Suppressor macrophage treated with lipopolysaccharide for 4 hours (primary cell): ENCODE results near the gene RPL27A.

Source experiments
- DNase-seq: peaks from one replicate; pipeline ENCODE4 v3.0.0-alpha.2; 2020

RPL27A gene

GRCh38 chr11:8723711-8724110 is 41.1 kb downstream of the RPL27A start:
- no peak for DNase-seq

DNA sequence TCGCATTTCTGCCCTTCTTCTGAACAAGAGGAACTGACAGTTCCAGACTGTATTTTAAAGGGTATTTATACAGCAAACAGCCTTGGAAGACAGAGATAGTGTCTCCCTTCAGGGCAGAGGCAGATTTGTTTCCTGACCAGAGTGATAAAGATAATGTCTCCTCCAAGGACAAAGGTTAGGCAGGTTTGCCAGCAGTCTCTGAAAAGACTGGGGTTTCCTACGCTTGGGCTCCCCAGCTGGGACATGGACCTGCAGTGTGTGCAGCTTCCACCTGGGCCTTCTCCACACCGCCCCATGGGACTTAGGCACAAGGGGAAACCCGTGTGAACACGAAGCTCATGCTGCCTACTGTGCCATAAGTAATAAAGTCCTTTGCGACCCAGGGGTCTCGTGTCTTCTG is 42.1 kb downstream of the RPL27A start:
- DNase-seq = no peak

- DNase-seq = no peak
Measured at GRCh38 chr11:8726395-8726794, 43.8 kb downstream of the RPL27A start.

GRCh38 chr11:8728563-8728962 is 46.0 kb downstream of the RPL27A start:
- no peak for DNase-seq

DNA sequence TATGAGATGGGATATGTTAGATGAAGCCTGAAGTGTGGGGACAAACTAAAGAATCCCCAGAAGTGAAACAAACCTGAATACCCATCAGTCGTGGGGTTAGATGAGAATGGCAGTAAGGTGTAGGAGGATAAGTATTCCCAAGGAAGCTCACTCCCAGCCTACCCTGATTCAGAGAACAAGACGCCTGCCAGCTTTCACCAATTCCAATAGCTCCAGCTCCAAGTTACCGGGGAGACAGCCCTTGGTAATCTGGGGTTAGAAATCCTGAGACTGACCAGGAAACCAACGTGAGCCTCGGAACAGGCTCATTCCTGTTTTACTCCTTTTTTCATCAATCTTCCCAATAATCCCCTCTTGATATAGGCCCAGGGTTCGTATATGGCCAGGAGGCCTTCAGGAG is 46.5 kb downstream of the RPL27A start:
- DNase-seq = no peak

- no peak for DNase-seq
Measured at GRCh38 chr11:8729837-8730696, 47.5 kb downstream of the RPL27A start.

GRCh38 chr11:8730697-8731020 is 48.1 kb downstream of the RPL27A start:
- DNase-seq = no peak

GRCh38 chr11:8731647-8732323 is 49.2 kb downstream of the RPL27A start:
- DNase-seq = no peak

GRCh38 chr11:8732324-8732670 is 49.7 kb downstream of the RPL27A start:
- DNase-seq = peak; percentile 64

- no peak for DNase-seq
Measured at GRCh38 chr11:8732748-8733241, 50.2 kb downstream of the RPL27A start.

DNA sequence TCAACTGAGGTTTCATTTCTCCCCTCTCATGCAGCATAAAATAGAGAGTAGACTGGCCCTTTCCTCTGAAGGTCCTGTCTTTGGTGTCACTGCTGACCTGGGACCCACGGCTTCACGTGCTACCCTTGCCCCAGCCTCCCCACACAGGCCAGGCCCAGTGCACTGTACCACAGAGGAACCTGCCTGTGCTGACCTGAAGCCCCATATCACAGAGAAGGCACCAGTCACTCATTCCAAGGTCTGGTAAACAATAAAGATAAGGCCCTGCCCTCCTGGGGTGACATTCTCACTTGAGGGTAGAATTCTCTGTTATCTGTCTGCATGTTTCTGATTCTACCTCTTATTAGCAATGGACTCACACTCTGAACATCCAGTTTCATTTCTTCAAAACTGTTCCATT is 51.3 kb downstream of the RPL27A start:
- no peak for DNase-seq

DNA sequence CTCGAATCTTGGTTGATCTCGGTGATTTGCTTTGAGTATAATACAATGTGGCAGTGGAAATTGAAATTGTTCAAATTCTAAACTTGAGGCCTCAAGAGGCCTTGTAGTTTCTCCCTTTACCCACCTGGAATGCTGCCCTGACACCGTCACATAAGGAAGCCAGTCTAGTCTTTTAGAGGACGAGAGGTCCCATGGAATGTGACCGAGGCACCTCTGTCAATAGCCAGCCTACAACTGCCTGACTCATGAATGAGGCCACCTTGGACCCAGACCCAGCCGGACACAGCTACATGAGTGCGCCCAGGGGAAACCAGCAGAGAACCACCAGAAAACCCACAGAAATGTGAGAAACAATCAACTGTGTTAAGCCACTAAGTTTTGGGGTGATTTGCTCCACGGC is 52.5 kb downstream of the RPL27A start:
- DNase-seq = no peak

DNA sequence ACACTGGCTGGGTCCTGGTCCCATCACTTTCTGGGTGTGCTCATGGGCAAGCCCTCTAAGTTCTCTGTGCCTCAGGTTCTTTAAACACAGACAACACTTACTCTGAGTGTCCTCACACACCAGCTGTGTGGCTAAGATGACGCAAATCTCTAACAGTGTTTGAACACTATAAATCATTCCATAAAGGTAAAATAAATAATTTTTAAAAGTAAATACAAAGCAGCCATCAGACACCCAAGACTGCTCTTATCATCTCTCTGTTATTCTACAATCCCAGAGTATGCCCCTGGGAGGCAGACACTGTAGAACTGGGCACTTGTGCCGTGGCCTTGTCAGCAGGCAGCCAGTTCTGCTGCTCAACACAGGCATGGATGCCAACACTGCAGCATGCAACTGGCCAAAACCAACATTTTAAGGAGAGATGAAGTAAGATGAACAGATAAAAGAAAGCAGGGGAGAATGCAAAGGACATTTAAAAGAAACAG is 56.8 kb downstream of the RPL27A start:
- no peak for DNase-seq
